Panc1 (cell line): ENCODE measurements around the gene PMS1. TPM values are rescaled to one million over a fixed set of nuclear protein-coding genes. Genes with fewer than 3 reads are reported as not detected.

ENCODE experiments used
- ATAC-seq: fragments of 200-7000 bp; cut with Tn5 transposase; 2 replicates; pipeline ENCODE4 v1.9.1; 2020; ENCODE audit warnings: mild to moderate bottlenecking, moderate library complexity
- BruUV-seq: library from RNA; stranded (reverse); fragments of 400-500 nt; replicated peaks from 2 replicates; lab custom pipeline; 2021; lab: Mats Ljungman, UMichigan
- CTCF ChIA-PET: fragments of 300-600 bp; sonication (Branson Sonifier 250); formaldehyde crosslinking; loops from one replicate; lab custom pipeline; 2022; ENCODE audit warnings: antibody characterized with exemption; lab: Charles Lee
- POLR2A ChIA-PET: fragments of 300-600 bp; sonication (Branson Sonifier 250); formaldehyde crosslinking; loops from one replicate; lab custom pipeline; 2022; ENCODE audit warnings: antibody characterized with exemption; lab: Charles Lee
- DNase-seq: peaks from one replicate; pipeline ENCODE4 v3.0.0-alpha.2; 2010; ENCODE audit warnings: low read depth, low spot score
- H3K27ac ChIP-seq: 2 replicates; pipeline ENCODE4 v1.5.1; 2011; ENCODE audit warnings: mild to moderate bottlenecking, low read length, inconsistent platforms
- H3K27me3 ChIP-seq: fragments of 200-500 bp; sonication (Bioruptor generic); 2 replicates; pipeline ENCODE4 v1.6.0; 2014; ENCODE audit warnings: low read length, inconsistent platforms; ENCODE audit not compliant: control insufficient read depth, insufficient read depth
- H3K36me3 ChIP-seq: fragments of 200-500 bp; sonication (Bioruptor generic); 2 replicates; pipeline ENCODE4 v1.5.1; 2014; ENCODE audit warnings: inconsistent platforms, mild to moderate bottlenecking, low read length, moderate library complexity; ENCODE audit not compliant: control insufficient read depth, insufficient read depth
- H3K4me1 ChIP-seq: 2 replicates; pipeline ENCODE4 v1.5.1; 2011; ENCODE audit warnings: inconsistent platforms, mild to moderate bottlenecking, low read length, moderate library complexity; ENCODE audit not compliant: control insufficient read depth, insufficient read depth
- H3K4me3 ChIP-seq, 2 experiments: 2 replicates each; pipeline ENCODE4 v1.5.1; 2011 to 2012; ENCODE audit warnings: low read depth in 2 of 2, low read length in 2 of 2, mild to moderate bottlenecking in 2 of 2, inconsistent platforms in 1 of 2, moderate library complexity in 1 of 2
- H3K9me3 ChIP-seq: fragments of 200-500 bp; sonication (Bioruptor generic); 2 replicates; pipeline ENCODE4 v1.5.1; 2014; ENCODE audit warnings: low read depth, mild to moderate bottlenecking, inconsistent platforms, low read length, moderate library complexity; ENCODE audit not compliant: control insufficient read depth, insufficient read depth
- POLR2AphosphoS5 ChIP-seq: IDR thresholded peaks from 2 replicates; pipeline ENCODE4 v1.6.1; 2012; ENCODE audit warnings: mild to moderate bottlenecking, low read depth, low read length, moderate library complexity
- REST ChIP-seq, 2 experiments: IDR thresholded peaks; 2 replicates each; pipeline ENCODE4 v1.6.1; 2011 to 2012; ENCODE audit warnings: low read depth in 2 of 2, control low read depth in 1 of 2, low read length in 1 of 2, mild to moderate bottlenecking in 1 of 2, moderate library complexity in 1 of 2; ENCODE audit not compliant: insufficient read depth in 1 of 2
- SIN3A ChIP-seq: IDR thresholded peaks from 2 replicates; pipeline ENCODE4 v1.6.1; 2012; ENCODE audit warnings: low read depth, mild to moderate bottlenecking, low read length, moderate library complexity, borderline replicate concordance; ENCODE audit not compliant: insufficient read depth
- TCF7L2 ChIP-seq: IDR thresholded peaks from 2 replicates; pipeline ENCODE4 v1.6.1; 2011; ENCODE audit warnings: mild to moderate bottlenecking, low read depth, low read length, inconsistent platforms
- in situ Hi-C: cut with HindIII; loops from 2 replicates; pipeline ENCODE4 v1.10.0; 2016; ENCODE audit warnings: low sequenced_read_pairs, low pct_unique_long_range_greater_than_20kb
- intact Hi-C: fragments of 100-400 bp; cut with micrococcal nuclease; formaldehyde crosslinking; loops from one replicate; pipeline ENCODE4 v1.10.0; 2022; ENCODE audit not compliant: unreplicated experiment
- total RNA-seq: library from RNA; stranded (reverse); gene quantifications from one replicate; pipeline ENCODE4 v1.2.1, GENCODE V29; 2021; ENCODE audit not compliant: unreplicated experiment
- TF ChIP-seq, protein P1 (sequence below): fragments of 450-650 bp; IDR thresholded peaks from 2 replicates; pipeline ENCODE4 v1.5.1; 2017; ENCODE audit warnings: mild to moderate bottlenecking

Gene PMS1
- total RNA-seq, 1 experiment from 2014 or later, result 47.0 TPM

DNA sequence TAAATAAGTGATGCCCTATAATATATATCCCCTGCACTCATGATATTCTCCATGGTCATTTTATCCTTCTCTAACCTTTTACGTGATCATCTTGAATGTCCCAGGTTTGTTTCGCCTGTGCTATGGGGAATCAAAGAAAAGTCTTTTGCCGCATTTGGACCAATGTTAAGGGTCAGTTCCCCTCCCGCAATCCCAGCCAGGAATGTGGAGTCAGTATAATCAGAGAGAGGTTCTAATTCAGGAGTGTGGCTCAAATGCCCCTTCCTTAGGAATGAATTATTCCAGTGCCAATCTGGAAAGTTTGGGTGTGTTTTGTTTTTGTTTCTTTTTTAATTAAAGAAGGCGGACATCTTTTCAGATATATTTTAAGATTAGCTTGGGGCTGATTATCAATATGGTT, 41.8 kb downstream of the PMS1 start:
- Histone ChIP-seq H3K9me3 (no peaks in the 10 kb centered on the region), H3K27ac (no peak overlapping the region; the same call in 1 of the 2 replicates), H3K36me3 (no peaks in the 10 kb centered on the region), H3K4me3 (no peak overlapping the region), H3K27me3 (no peaks in the 10 kb centered on the region), H3K4me1 (no peaks in the 10 kb centered on the region; the same call in 1 of the 2 replicates)
- DNase-seq, result no peak
- TF ChIP-seq, protein P1, sequence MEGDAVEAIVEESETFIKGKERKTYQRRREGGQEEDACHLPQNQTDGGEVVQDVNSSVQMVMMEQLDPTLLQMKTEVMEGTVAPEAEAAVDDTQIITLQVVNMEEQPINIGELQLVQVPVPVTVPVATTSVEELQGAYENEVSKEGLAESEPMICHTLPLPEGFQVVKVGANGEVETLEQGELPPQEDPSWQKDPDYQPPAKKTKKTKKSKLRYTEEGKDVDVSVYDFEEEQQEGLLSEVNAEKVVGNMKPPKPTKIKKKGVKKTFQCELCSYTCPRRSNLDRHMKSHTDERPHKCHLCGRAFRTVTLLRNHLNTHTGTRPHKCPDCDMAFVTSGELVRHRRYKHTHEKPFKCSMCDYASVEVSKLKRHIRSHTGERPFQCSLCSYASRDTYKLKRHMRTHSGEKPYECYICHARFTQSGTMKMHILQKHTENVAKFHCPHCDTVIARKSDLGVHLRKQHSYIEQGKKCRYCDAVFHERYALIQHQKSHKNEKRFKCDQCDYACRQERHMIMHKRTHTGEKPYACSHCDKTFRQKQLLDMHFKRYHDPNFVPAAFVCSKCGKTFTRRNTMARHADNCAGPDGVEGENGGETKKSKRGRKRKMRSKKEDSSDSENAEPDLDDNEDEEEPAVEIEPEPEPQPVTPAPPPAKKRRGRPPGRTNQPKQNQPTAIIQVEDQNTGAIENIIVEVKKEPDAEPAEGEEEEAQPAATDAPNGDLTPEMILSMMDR, result no peak
- TF ChIP-seq SIN3A (no peak), TCF7L2 (no peak), POLR2AphosphoS5 (no peak)
- BruUV-seq, result no TSS peak
- CTCF ChIA-PET, result no interaction called here
- in situ Hi-C loops, result no loop called here
- no peak for ATAC-seq
- intact Hi-C loops, result no loop called here
- POLR2A ChIA-PET, result no interaction called here

GRCh38 chr2:189829102-189829833, 45.0 kb downstream of the PMS1 start:
- POLR2A ChIA-PET, result no interaction called here
- no peaks in the 10 kb centered on the region for H3K36me3 ChIP-seq
- TF ChIP-seq TCF7L2 (no peak), REST (IDR thresholded peaks at IDR 0.05; ENCODE audit: insufficient read depth in 1 of 2, low read depth in 2 of 2, low read length in 1 of 2) (no peak), SIN3A (no peak), POLR2AphosphoS5 (no peak)
- TF ChIP-seq, protein P1, result no peak
- CTCF ChIA-PET, result no interaction called here
- peak overlapping the region; percentile 6; the same call in 1 of the 2 replicates for H3K27ac ChIP-seq
- in situ Hi-C loops (no loop called here), intact Hi-C loops (no loop called here)
- no peaks in the 10 kb centered on the region for H3K9me3 ChIP-seq
- ATAC-seq (no peak), DNase-seq (no peak)
- no peaks in the 10 kb centered on the region for H3K27me3 ChIP-seq
- no peak overlapping the region for H3K4me3 ChIP-seq
- H3K4me1 ChIP-seq, result no peaks in the 10 kb centered on the region; the same call in 1 of the 2 replicates
- no TSS peak for BruUV-seq
